ENCODE results near the gene SCN4B. TPM values are rescaled to one million over a fixed set of nuclear protein-coding genes. Genes with fewer than 3 reads are reported as not detected.

Gene SCN4B
- total and polyA plus RNA-seq, 2 donors (not counting 1 experiment from before 2014, with no cell fraction given) = 1.5 to 10.4 TPM

GRCh38 chr11:118155776-118156530, 3.3 kb upstream of the SCN4B start:
- H4K20me1 ChIP-seq (ENCODE audit: control insufficient read depth, extremely low read depth, insufficient read depth, low read length) = no peaks in the 10 kb centered on the region
- H3K9ac ChIP-seq (ENCODE audit: insufficient read depth, low read length) = no peak overlapping the region
- peaks cover 64% of the 10 kb centered on the region for H3K27me3 ChIP-seq (ENCODE audit: control insufficient read depth, insufficient read depth, low read length)
- no peak for DNase-seq (ENCODE audit: low read depth in 2 of 2)
- no peak overlapping the region for H3K27ac ChIP-seq (ENCODE audit: insufficient read depth, low read length)
- H3K4me3 ChIP-seq (replicated peaks in 1 of 4; ENCODE audit: control extremely low read depth in 1 of 4, insufficient read depth in 1 of 4, low read depth in 3 of 4, low read length in 4 of 4) = no peak overlapping the region
- H3K79me2 ChIP-seq (ENCODE audit: control insufficient read depth, insufficient read depth, low read length) = no peaks in the 10 kb centered on the region
- H3K36me3 ChIP-seq (ENCODE audit: control insufficient read depth, insufficient read depth, low read length) = no peaks in the 10 kb centered on the region
- no peak for TF ChIP-seq EZH2 (IDR thresholded peaks at IDR 0.05; ENCODE audit: low read length, missing control alignments)
- TF ChIP-seq CTCF (conservative IDR thresholded peaks at IDR 0.05 in 1 of 2, IDR thresholded peaks at IDR 0.05 in 1 of 2; ENCODE audit: low read depth in 1 of 2, low read length in 2 of 2) = no peak
- H3K9me3 ChIP-seq (ENCODE audit: control insufficient read depth, insufficient read depth, low read depth, low read length) = no peaks in the 10 kb centered on the region
- no peak overlapping the region for H3K4me2 ChIP-seq (ENCODE audit: extremely low read depth, insufficient read depth, low read length)
- no peak overlapping the region for H2AFZ ChIP-seq (ENCODE audit: low read length)
- H3K4me1 ChIP-seq (ENCODE audit: control insufficient read depth, extremely low read depth, insufficient read depth, low read length) = no peaks in the 10 kb centered on the region

DNA sequence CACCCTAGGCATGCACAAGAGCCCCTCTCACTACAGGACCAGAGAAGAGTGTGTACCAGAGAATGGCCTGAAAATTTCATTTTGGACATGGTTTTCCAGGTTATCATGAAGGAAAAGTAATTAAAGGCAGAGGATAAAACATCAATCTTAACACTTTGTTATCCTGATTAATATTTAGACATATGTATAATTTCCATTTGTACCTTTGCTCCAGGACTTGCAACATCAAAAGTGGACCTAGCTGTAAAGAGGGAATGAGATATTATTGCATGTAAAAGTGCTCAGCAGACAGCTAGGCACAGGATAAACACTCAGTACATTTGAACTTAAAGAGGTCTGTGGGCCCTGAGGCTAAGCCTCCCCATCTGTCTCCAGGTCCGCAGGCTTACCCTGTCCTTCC, 2.0 kb upstream of the SCN4B start:
- no peaks in the 10 kb centered on the region for H3K36me3 ChIP-seq (ENCODE audit: control insufficient read depth, insufficient read depth, low read length)
- H4K20me1 ChIP-seq (ENCODE audit: control insufficient read depth, extremely low read depth, insufficient read depth, low read length) = no peaks in the 10 kb centered on the region
- TF ChIP-seq EZH2 (IDR thresholded peaks at IDR 0.05; ENCODE audit: low read length, missing control alignments) = no peak
- TF ChIP-seq CTCF (conservative IDR thresholded peaks at IDR 0.05 in 1 of 2, IDR thresholded peaks at IDR 0.05 in 1 of 2; ENCODE audit: low read depth in 1 of 2, low read length in 2 of 2) = no peak
- no peak overlapping the region for H3K4me2 ChIP-seq (ENCODE audit: extremely low read depth, insufficient read depth, low read length)
- no peak overlapping the region for H3K27ac ChIP-seq (ENCODE audit: insufficient read depth, low read length)
- H3K9me3 ChIP-seq (ENCODE audit: control insufficient read depth, insufficient read depth, low read depth, low read length) = no peaks in the 10 kb centered on the region
- no peaks in the 10 kb centered on the region for H3K79me2 ChIP-seq (ENCODE audit: control insufficient read depth, insufficient read depth, low read length)
- no peak for DNase-seq (ENCODE audit: low read depth in 2 of 2)
- peaks cover 58% of the 10 kb centered on the region for H3K27me3 ChIP-seq (ENCODE audit: control insufficient read depth, insufficient read depth, low read length)
- no peak overlapping the region for H3K9ac ChIP-seq (ENCODE audit: insufficient read depth, low read length)
- H2AFZ ChIP-seq (ENCODE audit: low read length) = no peak overlapping the region
- H3K4me3 ChIP-seq (replicated peaks in 1 of 4; ENCODE audit: control extremely low read depth in 1 of 4, insufficient read depth in 1 of 4, low read depth in 3 of 4, low read length in 4 of 4) = no peak overlapping the region
- H3K4me1 ChIP-seq (ENCODE audit: control insufficient read depth, extremely low read depth, insufficient read depth, low read length) = no peaks in the 10 kb centered on the region

DNA sequence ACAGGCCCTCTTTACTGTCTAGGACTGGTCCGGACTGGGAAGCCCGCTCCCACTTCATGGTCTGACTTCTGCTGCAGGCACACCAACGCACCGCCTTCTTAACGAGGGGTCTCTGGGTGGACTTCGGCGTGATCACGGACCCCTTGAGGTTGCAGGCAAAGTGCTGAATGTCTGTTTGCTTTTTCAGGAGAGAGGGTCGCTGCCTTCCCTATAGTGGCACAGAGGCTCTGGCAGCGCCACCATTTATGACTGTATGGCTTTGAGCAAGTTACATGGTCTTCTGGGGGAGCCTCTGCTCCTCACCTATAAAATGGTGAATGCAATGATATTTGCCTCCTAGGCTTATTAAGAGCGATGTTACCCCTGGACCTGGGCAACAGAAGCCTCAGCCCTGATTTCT, 1.4 kb upstream of the SCN4B start:
- H3K4me1 ChIP-seq (ENCODE audit: control insufficient read depth, extremely low read depth, insufficient read depth, low read length) = no peaks in the 10 kb centered on the region
- no peaks in the 10 kb centered on the region for H3K79me2 ChIP-seq (ENCODE audit: control insufficient read depth, insufficient read depth, low read length)
- H3K36me3 ChIP-seq (ENCODE audit: control insufficient read depth, insufficient read depth, low read length) = no peaks in the 10 kb centered on the region
- no peak overlapping the region for H3K27ac ChIP-seq (ENCODE audit: insufficient read depth, low read length)
- no peaks in the 10 kb centered on the region for H4K20me1 ChIP-seq (ENCODE audit: control insufficient read depth, extremely low read depth, insufficient read depth, low read length)
- no peak for DNase-seq (ENCODE audit: low read depth in 2 of 2)
- H3K9ac ChIP-seq (ENCODE audit: insufficient read depth, low read length) = no peak overlapping the region
- peaks cover 63% of the 10 kb centered on the region for H3K27me3 ChIP-seq (ENCODE audit: control insufficient read depth, insufficient read depth, low read length)
- no peak overlapping the region for H2AFZ ChIP-seq (ENCODE audit: low read length)
- TF ChIP-seq CTCF (conservative IDR thresholded peaks at IDR 0.05 in 1 of 2, IDR thresholded peaks at IDR 0.05 in 1 of 2; ENCODE audit: low read depth in 1 of 2, low read length in 2 of 2) (no peak), EZH2 (IDR thresholded peaks at IDR 0.05; ENCODE audit: low read length, missing control alignments) (no peak)
- H3K4me3 ChIP-seq (replicated peaks in 1 of 4; ENCODE audit: control extremely low read depth in 1 of 4, insufficient read depth in 1 of 4, low read depth in 3 of 4, low read length in 4 of 4) = no peak overlapping the region
- no peaks in the 10 kb centered on the region for H3K9me3 ChIP-seq (ENCODE audit: control insufficient read depth, insufficient read depth, low read depth, low read length)
- no peak overlapping the region for H3K4me2 ChIP-seq (ENCODE audit: extremely low read depth, insufficient read depth, low read length)

Data from fibroblast of lung (primary cell).